K562 (cell line): ENCODE data around the gene WASF1. TPM values are rescaled to one million over a fixed set of nuclear protein-coding genes. Genes with fewer than 3 reads are reported as not detected.

Experiments used
- ASH1L ChIP-seq: fragments of 450-650 bp; IDR thresholded peaks from 2 replicates; pipeline ENCODE4 v1.6.1; 2018; ENCODE audit warnings: borderline replicate concordance, mild to moderate bottlenecking, low read depth; ENCODE audit not compliant: partially characterized antibody
- C11orf30 ChIP-seq: fragments of 450-650 bp; IDR thresholded peaks from 2 replicates; pipeline ENCODE4 v1.6.1; 2016; ENCODE audit warnings: low read depth, mild to moderate bottlenecking
- DMBX1 ChIP-seq: fragments of 250-450 bp; sonication (Bioruptor Pico); IDR thresholded peaks from 2 replicates; pipeline ENCODE4 v1.8.0; 2022; ENCODE audit warnings: inconsistent platforms, mild to moderate bottlenecking, moderate library complexity, borderline replicate concordance
- HMG20A ChIP-seq: fragments of 450-650 bp; formaldehyde crosslinking; conservative IDR thresholded peaks from 2 replicates; pipeline ENCODE4 v1.4.0; 2020; ENCODE audit warnings: mild to moderate bottlenecking, mixed read lengths
- KDM5B ChIP-seq: fragments of 200-600 bp; sonication (generic); IDR thresholded peaks from 2 replicates; pipeline ENCODE4 v1.6.1; 2012; ENCODE audit warnings: low read depth, mild to moderate bottlenecking, moderate library complexity, low read length, control low read depth, inconsistent platforms; ENCODE audit not compliant: insufficient replicate concordance
- NKRF ChIP-seq: fragments of 450-650 bp; IDR thresholded peaks from 2 replicates; pipeline ENCODE4 v1.6.1; 2016; ENCODE audit warnings: borderline replicate concordance
- SLC30A9 ChIP-seq: fragments of 250-450 bp; sonication (Bioruptor Pico); IDR thresholded peaks from 2 replicates; pipeline ENCODE4 v1.8.0; 2022; ENCODE audit warnings: mild to moderate bottlenecking, moderate library complexity
- SMC3 ChIP-seq: conservative IDR thresholded peaks from 2 replicates; pipeline ENCODE4 v1.6.1; 2011; ENCODE audit warnings: low read depth, low read length, improper control_type of control experiment; ENCODE audit not compliant: insufficient read depth
- STAT5A ChIP-seq: IDR thresholded peaks from 2 replicates; pipeline ENCODE4 v1.6.1; 2012; ENCODE audit warnings: low read length, inconsistent platforms, borderline replicate concordance
- STAT6 ChIP-seq: sonication (generic); formaldehyde crosslinking; IDR thresholded peaks from 2 replicates; pipeline ENCODE4 v1.8.1; 2023; ENCODE audit warnings: mild to moderate bottlenecking, missing genetic modification reagents
- TCF15 ChIP-seq: fragments of 250-450 bp; sonication (Bioruptor Pico); IDR thresholded peaks from 2 replicates; pipeline ENCODE4 v1.8.0; 2022; ENCODE audit warnings: moderate library complexity, mild to moderate bottlenecking, inconsistent platforms
- TEAD1 ChIP-seq, 2 experiments: fragments of 450-650 bp in 1 of 2; sonication (generic) in 1 of 2; formaldehyde crosslinking; IDR thresholded peaks; 2 replicates each; pipeline versions ENCODE4 v1.4.0 to v1.8.0; 2020 to 2022; ENCODE audit warnings: mild to moderate bottlenecking in 2 of 2, missing genetic modification reagents in 1 of 2
- USF1 ChIP-seq: sonication (generic); formaldehyde crosslinking; IDR thresholded peaks from 2 replicates; pipeline ENCODE4 v1.9.0; 2022; ENCODE audit warnings: mild to moderate bottlenecking, missing genetic modification reagents
- ZNF146 ChIP-seq: IDR thresholded peaks from one replicate; pipeline ENCODE4 v1.6.1; 2018; ENCODE audit warnings: missing compliant biosample characterization; ENCODE audit not compliant: unreplicated experiment
- ZNF324 ChIP-seq: fragments of 250-450 bp; sonication (Bioruptor Pico); IDR thresholded peaks from 2 replicates; pipeline ENCODE4 v1.4.0; 2020; ENCODE audit warnings: mild to moderate bottlenecking
- ZNF398 ChIP-seq: fragments of 250-450 bp; sonication (Bioruptor Pico); IDR thresholded peaks from 2 replicates; pipeline ENCODE4 v1.8.0; 2021; ENCODE audit warnings: moderate library complexity, mild to moderate bottlenecking, inconsistent platforms
- ZNF551 ChIP-seq: fragments of 250-450 bp; sonication (Bioruptor Pico); IDR thresholded peaks from 2 replicates; pipeline ENCODE4 v1.5.0; 2021; ENCODE audit warnings: mild to moderate bottlenecking, moderate library complexity
- polyA plus RNA-seq, 8 experiments: library from polyadenylated mRNA; depleted of rRNA in 4 of 8; stranded (reverse) in 5 of 8; unstranded in 3 of 8; fragments of >200 nt; fragmentation: Nextera tagmentation in 2 of 8; fragmentation: Illumina TruSeq in 1 of 8; extraction: Ambion mirVana in 2 of 8; extraction: Trizol in 1 of 8; gene quantifications; 2 replicates each; pipeline versions ENCODE4 v1.2.1 to v1.2.3, GENCODE V29; 2011 to 2014; ENCODE audit warnings: inconsistent platforms in 1 of 8, missing spikeins in 1 of 8
- total RNA-seq, 7 experiments: library from RNA; depleted of rRNA in 6 of 7; stranded (reverse); fragments of >200 nt in 6 of 7; fragmentation: Illumina TruSeq in 2 of 7; extraction: Trizol in 2 of 7; gene quantifications; 2 replicates each; pipeline versions ENCODE4 v1.2.1 to v1.2.3, GENCODE V29; 2011 to 2021; ENCODE audit warnings: low replicate concordance in 1 of 7

WASF1 gene
- total and polyA plus RNA-seq, 9 of the 15 experiments (the other 6 are each of a cell fraction or from before 2014, with no cell fraction given), result 2.1 to 18.2 (median 7.4) TPM

- TF ChIP-seq ZNF324 (CRISPR knock-in tag) (no peak), TCF15 (CRISPR knock-in tag) (no peak), TEAD1 (CRISPR knock-in tag; IDR thresholded peaks at IDR 0.05) (peak in 1 of 2 experiments; percentile 51; a peak in 1 of 4 replicates), NKRF (0 out of 2 replicates have a peak, but pooled peaks have one; percentile 34), ASH1L (peak; percentile 56), SMC3 (no peak), SLC30A9 (CRISPR knock-in tag) (no peak), KDM5B (peak; percentile 77), STAT5A (no peak), ZNF398 (no peak), C11orf30 (peak; percentile 18; the same call in 1 of the 2 replicates), USF1 (no peak), DMBX1 (CRISPR knock-in tag) (no peak), STAT6 (CRISPR knock-in tag) (no peak), HMG20A (CRISPR knock-in tag) (no peak), ZNF146 (CRISPR knock-in tag) (no peak), ZNF551 (no peak)
Measured at GRCh38 chr6:110180228-110181008, 948 bp upstream of the WASF1 start, which contains the start of gene CDC40 (continued).
